ENCODE data around the gene MEIS2. TPM values are rescaled to one million over a fixed set of nuclear protein-coding genes. Genes with fewer than 3 reads are reported as not detected.

Gene MEIS2
- total and polyA plus RNA-seq, 9 donors, result 27.7 to 73.7 (median 47.7) TPM

DNA sequence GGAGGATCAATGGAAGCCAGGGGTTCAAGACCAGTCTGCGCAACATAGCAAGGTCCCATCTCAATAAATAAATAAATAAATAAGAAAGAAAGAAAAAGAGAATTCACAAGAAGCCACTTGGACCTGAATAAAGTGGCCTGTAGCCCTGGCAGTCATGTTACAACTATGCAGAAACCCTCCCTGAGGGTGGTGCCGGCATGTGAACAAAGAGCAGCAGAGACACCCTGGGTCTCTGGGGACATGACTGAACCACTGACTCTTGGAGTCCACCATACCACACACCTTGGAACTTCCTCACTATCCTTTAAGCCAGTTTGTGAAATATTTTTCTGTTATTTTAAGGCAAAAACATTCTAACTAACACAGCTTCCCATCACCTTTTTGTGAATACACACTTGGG is 93.0 kb downstream of the MEIS2 start:
- TF ChIP-seq POLR2A (IDR thresholded peaks at IDR 0.05) (no peak), EP300 (IDR thresholded peaks at IDR 0.05) (no peak), CTCF (IDR thresholded peaks at IDR 0.05) (no peak)

DNA sequence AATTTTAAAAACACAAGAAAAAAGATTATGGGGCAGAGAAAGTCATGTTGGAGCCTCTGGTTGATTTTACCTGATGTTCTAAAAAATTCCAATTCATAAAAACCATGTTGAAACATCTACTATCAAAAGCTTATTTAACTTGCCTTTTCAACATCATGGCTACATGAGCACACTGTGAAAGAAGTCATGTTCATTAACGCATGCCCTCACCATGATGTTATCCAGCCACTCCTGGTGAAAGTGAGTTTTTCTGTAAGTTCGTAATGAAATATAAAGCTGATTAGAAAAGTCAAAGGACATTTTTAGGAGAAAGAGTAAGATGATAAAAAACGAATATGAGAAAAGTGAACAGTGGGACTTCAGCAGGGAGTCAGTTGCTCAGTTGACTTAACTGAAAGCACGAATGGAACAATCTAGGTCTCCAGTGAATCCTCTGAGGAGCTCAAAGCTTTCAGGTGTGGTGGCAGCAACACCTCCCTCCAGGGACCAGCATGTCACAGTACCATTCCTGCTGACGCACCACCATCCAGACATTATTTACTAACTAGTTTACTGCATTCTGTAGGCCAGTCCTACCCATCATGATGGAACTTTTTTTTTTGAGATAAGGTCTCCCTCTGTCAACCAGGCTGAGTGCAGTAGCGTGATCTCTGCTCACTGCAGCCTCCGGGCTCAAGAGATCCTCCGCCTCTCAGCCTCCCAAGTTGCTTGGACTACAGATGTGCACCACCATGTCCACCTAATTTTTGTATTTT is 95.2 kb downstream of the MEIS2 start:
- no peak for TF ChIP-seq CTCF (IDR thresholded peaks at IDR 0.05)
- no peak for TF ChIP-seq EP300 (IDR thresholded peaks at IDR 0.05)
- TF ChIP-seq POLR2A (IDR thresholded peaks at IDR 0.05), result no peak
- intact Hi-C loops (cut with DNase I), result no loop called here
- no peaks in the 10 kb centered on the region for H3K4me1 ChIP-seq (ENCODE audit: insufficient read depth)
- 82 to 86% (median 85%) methylated on average over 8 of the region's 8 CpGs for WGBS, 3 donors
- H3K9me3 ChIP-seq, result no peaks in the 10 kb centered on the region
- no peaks in the 10 kb centered on the region for H3K27me3 ChIP-seq
- no peak overlapping the region for H3K27ac ChIP-seq
- no peak overlapping the region for H3K4me3 ChIP-seq
- no peak for DNase-seq
- H3K36me3 ChIP-seq, result no peaks in the 10 kb centered on the region

More for the DNA sequence above, 93.0 kb downstream of the MEIS2 start:
- Histone ChIP-seq H3K4me3 (no peak overlapping the region), H3K27me3 (no peaks in the 10 kb centered on the region), H3K4me1 (ENCODE audit: insufficient read depth) (no peaks in the 10 kb centered on the region), H3K36me3 (no peaks in the 10 kb centered on the region), H3K9me3 (no peaks in the 10 kb centered on the region), H3K27ac (no peak overlapping the region)
- 97 to 100% (median 97%) methylated on average over 2 of the region's 2 CpGs for WGBS, 3 donors
- no peak for DNase-seq
- intact Hi-C loops (cut with DNase I), result no loop called here

DNA sequence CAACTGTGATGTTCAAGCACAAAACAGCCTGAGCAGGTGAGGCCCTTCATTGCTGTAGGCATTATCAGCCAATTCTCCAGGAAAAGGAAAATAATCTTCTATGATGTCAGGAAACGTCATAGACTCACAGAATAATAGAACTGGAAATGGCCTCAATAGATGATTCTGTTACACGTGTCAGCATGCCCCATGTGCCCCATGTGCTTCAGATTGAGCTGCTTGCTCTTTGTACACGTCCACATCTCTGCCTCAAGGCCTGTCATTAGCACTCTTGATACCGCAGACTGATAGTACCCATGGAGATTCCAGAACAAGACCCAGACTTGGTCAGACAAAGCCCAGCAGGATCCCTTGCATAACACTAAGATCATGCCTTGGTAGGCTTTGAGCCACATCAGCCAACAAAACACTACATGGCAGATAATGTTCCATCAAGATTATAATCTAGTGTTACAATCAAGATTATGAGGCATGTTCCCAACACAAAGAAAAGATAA is 95.9 kb downstream of the MEIS2 start:
- no peaks in the 10 kb centered on the region for H3K36me3 ChIP-seq
- WGBS, 3 donors, result 88 to 93% (median 91%) methylated on average over 4 of the region's 4 CpGs
- H3K4me3 ChIP-seq, result no peak overlapping the region
- intact Hi-C loops (cut with DNase I), result no loop called here
- TF ChIP-seq EP300 (IDR thresholded peaks at IDR 0.05) (no peak), POLR2A (IDR thresholded peaks at IDR 0.05) (no peak), CTCF (IDR thresholded peaks at IDR 0.05) (no peak)
- DNase-seq, result no peak
- no peaks in the 10 kb centered on the region for H3K4me1 ChIP-seq (ENCODE audit: insufficient read depth)
- H3K27ac ChIP-seq, result no peak overlapping the region
- no peaks in the 10 kb centered on the region for H3K27me3 ChIP-seq
- no peaks in the 10 kb centered on the region for H3K9me3 ChIP-seq

DNA sequence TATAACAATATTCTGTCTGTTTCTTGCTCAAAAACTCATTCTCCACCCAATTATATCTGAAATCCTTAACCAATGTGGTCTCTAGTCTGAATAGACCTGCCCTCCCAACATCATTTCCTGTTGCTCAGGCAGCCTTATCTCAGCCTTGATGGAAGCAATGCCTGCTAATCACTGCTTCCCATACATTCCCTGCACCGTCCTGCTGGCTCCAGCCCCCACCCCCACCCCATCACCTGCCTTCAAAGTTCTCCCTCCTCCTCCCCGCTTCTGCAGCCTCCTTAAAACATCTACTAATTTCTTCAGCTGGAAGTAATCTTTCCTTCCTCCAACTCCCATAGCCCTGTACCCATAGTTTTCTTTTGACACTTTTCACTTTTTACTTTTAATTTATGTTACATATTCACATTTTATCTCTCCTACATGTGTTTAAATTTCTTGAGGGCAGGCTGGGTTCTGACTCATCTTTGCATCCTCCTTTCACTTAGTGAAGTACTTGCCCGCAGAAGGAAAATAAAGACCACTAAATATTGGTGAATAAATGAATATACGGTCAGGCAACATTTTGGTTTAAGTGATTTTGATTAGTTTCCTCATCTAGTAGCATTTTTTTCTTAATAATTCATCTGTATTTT is 98.2 kb downstream of the MEIS2 start:
- 93 to 97% (median 96%) methylated on average over 4 of the region's 4 CpGs for WGBS, 3 donors
- H3K36me3 ChIP-seq, result no peaks in the 10 kb centered on the region
- no peak overlapping the region for H3K4me3 ChIP-seq
- DNase-seq, result no peak
- H3K27me3 ChIP-seq, result no peaks in the 10 kb centered on the region
- peaks cover 5% of the 10 kb centered on the region for H3K4me1 ChIP-seq (ENCODE audit: insufficient read depth)
- TF ChIP-seq CTCF (IDR thresholded peaks at IDR 0.05), result no peak
- TF ChIP-seq EP300 (IDR thresholded peaks at IDR 0.05), result no peak
- no peaks in the 10 kb centered on the region for H3K9me3 ChIP-seq
- no peak overlapping the region for H3K27ac ChIP-seq
- intact Hi-C loops (cut with DNase I), result no loop called here
